ENCODE data around the gene RAP1B.

DNA sequence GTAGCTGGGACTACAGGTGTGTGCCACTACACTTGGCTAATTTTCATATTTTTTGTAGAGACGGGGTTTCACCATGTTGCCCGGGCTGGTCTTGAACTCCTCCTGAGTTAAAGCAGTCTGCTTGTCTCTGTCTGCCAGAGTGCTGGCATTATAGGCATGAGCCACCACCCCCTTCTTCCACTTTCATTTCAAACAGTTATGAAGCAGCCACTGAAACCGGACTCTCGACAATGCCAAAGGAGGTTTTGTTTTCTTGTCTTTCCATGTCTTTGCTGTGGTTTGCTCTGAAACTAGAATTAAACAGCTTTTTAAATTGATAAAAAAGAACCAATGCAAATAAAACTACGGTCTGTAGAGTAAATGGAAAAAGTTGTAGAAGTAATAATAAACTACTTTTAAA, 30.4 kb downstream of the RAP1B start:
- TF ChIP-seq SMARCC2 (IDR thresholded peaks at IDR 0.05; ENCODE audit: low read depth) (no peak), KDM2B (CRISPR knock-in tag; IDR thresholded peaks at IDR 0.05) (no peak), NFIX (CRISPR knock-in tag; IDR thresholded peaks at IDR 0.05; ENCODE audit: low read depth) (no peak), HCFC1 (IDR thresholded peaks at IDR 0.05; ENCODE audit: low read depth, low read length) (no peak), NBN (IDR thresholded peaks at IDR 0.05; ENCODE audit: low read depth) (no peak), ZNF354B (CRISPR knock-in tag; IDR thresholded peaks at IDR 0.05) (no peak), EP300 (IDR thresholded peaks at IDR 0.05; ENCODE audit: low read length) (no peak), TCF3 (CRISPR knock-in tag; IDR thresholded peaks at IDR 0.05) (no peak), POLR2A (conservative IDR thresholded peaks at IDR 0.05) (no peak)
- TF ChIP-seq, protein P1, sequence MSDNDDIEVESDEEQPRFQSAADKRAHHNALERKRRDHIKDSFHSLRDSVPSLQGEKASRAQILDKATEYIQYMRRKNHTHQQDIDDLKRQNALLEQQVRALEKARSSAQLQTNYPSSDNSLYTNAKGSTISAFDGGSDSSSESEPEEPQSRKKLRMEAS (CRISPR knock-in tag; IDR thresholded peaks at IDR 0.05): no peak
- TF ChIP-seq, protein P2, sequence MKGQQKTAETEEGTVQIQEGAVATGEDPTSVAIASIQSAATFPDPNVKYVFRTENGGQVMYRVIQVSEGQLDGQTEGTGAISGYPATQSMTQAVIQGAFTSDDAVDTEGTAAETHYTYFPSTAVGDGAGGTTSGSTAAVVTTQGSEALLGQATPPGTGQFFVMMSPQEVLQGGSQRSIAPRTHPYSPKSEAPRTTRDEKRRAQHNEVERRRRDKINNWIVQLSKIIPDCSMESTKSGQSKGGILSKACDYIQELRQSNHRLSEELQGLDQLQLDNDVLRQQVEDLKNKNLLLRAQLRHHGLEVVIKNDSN (CRISPR knock-in tag; IDR thresholded peaks at IDR 0.05): no peak
- TF ChIP-seq, protein P3, sequence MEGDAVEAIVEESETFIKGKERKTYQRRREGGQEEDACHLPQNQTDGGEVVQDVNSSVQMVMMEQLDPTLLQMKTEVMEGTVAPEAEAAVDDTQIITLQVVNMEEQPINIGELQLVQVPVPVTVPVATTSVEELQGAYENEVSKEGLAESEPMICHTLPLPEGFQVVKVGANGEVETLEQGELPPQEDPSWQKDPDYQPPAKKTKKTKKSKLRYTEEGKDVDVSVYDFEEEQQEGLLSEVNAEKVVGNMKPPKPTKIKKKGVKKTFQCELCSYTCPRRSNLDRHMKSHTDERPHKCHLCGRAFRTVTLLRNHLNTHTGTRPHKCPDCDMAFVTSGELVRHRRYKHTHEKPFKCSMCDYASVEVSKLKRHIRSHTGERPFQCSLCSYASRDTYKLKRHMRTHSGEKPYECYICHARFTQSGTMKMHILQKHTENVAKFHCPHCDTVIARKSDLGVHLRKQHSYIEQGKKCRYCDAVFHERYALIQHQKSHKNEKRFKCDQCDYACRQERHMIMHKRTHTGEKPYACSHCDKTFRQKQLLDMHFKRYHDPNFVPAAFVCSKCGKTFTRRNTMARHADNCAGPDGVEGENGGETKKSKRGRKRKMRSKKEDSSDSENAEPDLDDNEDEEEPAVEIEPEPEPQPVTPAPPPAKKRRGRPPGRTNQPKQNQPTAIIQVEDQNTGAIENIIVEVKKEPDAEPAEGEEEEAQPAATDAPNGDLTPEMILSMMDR (IDR thresholded peaks at IDR 0.05 in 2 of 3, conservative IDR thresholded peaks at IDR 0.05 in 1 of 3; ENCODE audit: insufficient read depth in 2 of 3, low read depth in 1 of 3, low read length in 3 of 3): no peak

Measured in K562 (cell line).